ENCODE measurements around the gene ADAMTS9. TPM values are rescaled to one million over a fixed set of nuclear protein-coding genes. Genes with fewer than 3 reads are reported as not detected.

The ADAMTS9 gene
- total and polyA plus RNA-seq, 4 donors: 21.8 to 74.5 (median 45.7) TPM

- WGBS (ENCODE audit: insufficient coverage): 75% methylated on average over 2 of the region's 7 CpGs
- no peak overlapping the region for H3K27ac ChIP-seq (ENCODE audit: low read depth, low read length)
- H3K36me3 ChIP-seq (ENCODE audit: control insufficient read depth, insufficient read depth, low read length): no peaks in the 10 kb centered on the region
These were observed 60.1 kb downstream of the ADAMTS9 start for GRCh38 chr3:64627471-64628321.

DNA sequence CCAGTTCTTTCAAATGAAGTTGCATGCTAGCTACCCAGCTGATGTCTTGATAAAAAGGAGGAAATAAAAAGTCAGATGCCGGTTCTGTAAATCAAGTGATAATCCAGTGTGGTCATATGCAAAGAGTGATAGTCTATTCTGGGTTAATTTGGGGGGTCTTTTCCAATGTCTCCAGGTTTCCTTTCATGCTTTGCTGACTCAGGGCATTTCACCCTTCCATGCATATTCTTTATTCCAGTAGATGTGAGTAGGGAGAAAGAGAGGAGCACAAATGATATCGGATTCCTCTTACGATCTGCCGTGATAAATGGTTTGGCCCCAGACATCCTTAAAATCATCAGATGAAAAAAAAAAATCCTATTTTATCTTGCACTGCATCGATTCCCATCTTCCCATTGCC is 60.8 kb downstream of the ADAMTS9 start:
- H3K9me3 ChIP-seq (ENCODE audit: control insufficient read depth, insufficient read depth, low read length): no peaks in the 10 kb centered on the region
- WGBS (ENCODE audit: insufficient coverage): 100% methylated on average over 1 of the region's 5 CpGs
- no peaks in the 10 kb centered on the region for H3K4me1 ChIP-seq (ENCODE audit: control insufficient read depth, insufficient read depth, low read length)
- no peak overlapping the region for H3K27ac ChIP-seq (ENCODE audit: low read depth, low read length)
- H3K36me3 ChIP-seq (ENCODE audit: control insufficient read depth, insufficient read depth, low read length): no peaks in the 10 kb centered on the region
- H3K27me3 ChIP-seq (ENCODE audit: control insufficient read depth, insufficient read depth, low read length): no peaks in the 10 kb centered on the region
- H3K4me3 ChIP-seq (ENCODE audit: low read depth, low read length): no peak overlapping the region
- no peak for DNase-seq (ENCODE audit: low read depth in 4 of 6, low spot score in 6 of 6)

More at GRCh38 chr3:64627471-64628321, 60.1 kb downstream of the ADAMTS9 start:
- Histone ChIP-seq H3K4me1 (ENCODE audit: control insufficient read depth, insufficient read depth, low read length) (no peaks in the 10 kb centered on the region), H3K9me3 (ENCODE audit: control insufficient read depth, insufficient read depth, low read length) (no peaks in the 10 kb centered on the region), H3K4me3 (ENCODE audit: low read depth, low read length) (no peak overlapping the region), H3K27me3 (ENCODE audit: control insufficient read depth, insufficient read depth, low read length) (no peaks in the 10 kb centered on the region)
- DNase-seq (ENCODE audit: low read depth in 4 of 6, low spot score in 6 of 6): no peak

DNA sequence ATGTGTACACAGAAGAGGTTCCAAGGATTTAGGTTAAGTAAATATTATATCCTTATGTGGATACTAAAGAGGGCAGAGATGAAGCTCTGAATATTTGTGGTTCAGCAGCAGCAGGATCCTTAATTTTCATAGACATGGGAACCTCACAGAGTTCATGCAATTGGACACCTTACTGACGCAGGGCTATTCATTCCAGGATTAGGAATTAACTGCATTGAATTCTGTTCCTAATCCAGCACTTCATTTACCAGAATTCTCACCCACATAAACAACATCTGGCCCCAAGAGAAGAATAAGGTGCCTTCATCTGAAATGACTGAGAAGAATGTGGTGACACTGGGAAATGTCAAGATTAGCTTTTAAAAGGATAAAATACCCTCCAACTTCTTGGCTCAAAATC is 62.4 kb downstream of the ADAMTS9 start:
- no peaks in the 10 kb centered on the region for H3K4me1 ChIP-seq (ENCODE audit: control insufficient read depth, insufficient read depth, low read length)
- H3K4me3 ChIP-seq (ENCODE audit: low read depth, low read length): no peak overlapping the region
- H3K36me3 ChIP-seq (ENCODE audit: control insufficient read depth, insufficient read depth, low read length): no peaks in the 10 kb centered on the region
- H3K27me3 ChIP-seq (ENCODE audit: control insufficient read depth, insufficient read depth, low read length): no peaks in the 10 kb centered on the region
- H3K27ac ChIP-seq (ENCODE audit: low read depth, low read length): no peak overlapping the region
- WGBS (ENCODE audit: insufficient coverage): no CpG with 5 or more reads among the region's 1 CpG
- DNase-seq (ENCODE audit: low read depth in 4 of 6, low spot score in 6 of 6): no peak
- no peaks in the 10 kb centered on the region for H3K9me3 ChIP-seq (ENCODE audit: control insufficient read depth, insufficient read depth, low read length)

DNA sequence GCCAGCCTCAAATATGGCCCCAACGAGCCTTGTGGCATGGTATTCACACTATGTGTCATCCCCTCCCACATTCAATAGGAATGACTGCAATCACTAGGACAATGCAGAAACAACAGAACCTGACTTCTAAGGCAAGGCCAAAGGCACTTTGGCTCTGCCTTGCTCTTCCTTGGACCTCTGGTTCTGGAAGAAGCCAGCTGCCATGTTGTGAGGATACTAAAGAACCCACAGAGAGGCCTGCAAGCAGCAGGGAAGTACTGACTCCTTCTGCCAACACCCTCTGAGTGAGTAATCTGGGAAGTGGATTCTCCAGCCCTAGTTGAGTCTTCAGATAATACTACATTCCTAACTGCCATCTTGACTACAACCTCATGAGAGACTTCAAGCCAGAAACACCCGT is 64.7 kb downstream of the ADAMTS9 start:
- Histone ChIP-seq H3K36me3 (ENCODE audit: control insufficient read depth, insufficient read depth, low read length) (no peaks in the 10 kb centered on the region), H3K27me3 (ENCODE audit: control insufficient read depth, insufficient read depth, low read length) (no peaks in the 10 kb centered on the region), H3K9me3 (ENCODE audit: control insufficient read depth, insufficient read depth, low read length) (no peaks in the 10 kb centered on the region), H3K4me3 (ENCODE audit: low read depth, low read length) (no peak overlapping the region), H3K27ac (ENCODE audit: low read depth, low read length) (no peak overlapping the region), H3K4me1 (ENCODE audit: control insufficient read depth, insufficient read depth, low read length) (no peaks in the 10 kb centered on the region)
- no peak for DNase-seq (ENCODE audit: low read depth in 4 of 6, low spot score in 6 of 6)
- 83% methylated on average over 1 of the region's 2 CpGs for WGBS (ENCODE audit: insufficient coverage)

GRCh38 chr3:64621726-64622395 is 65.9 kb downstream of the ADAMTS9 start:
- H3K36me3 ChIP-seq (ENCODE audit: control insufficient read depth, insufficient read depth, low read length): no peaks in the 10 kb centered on the region

DNA sequence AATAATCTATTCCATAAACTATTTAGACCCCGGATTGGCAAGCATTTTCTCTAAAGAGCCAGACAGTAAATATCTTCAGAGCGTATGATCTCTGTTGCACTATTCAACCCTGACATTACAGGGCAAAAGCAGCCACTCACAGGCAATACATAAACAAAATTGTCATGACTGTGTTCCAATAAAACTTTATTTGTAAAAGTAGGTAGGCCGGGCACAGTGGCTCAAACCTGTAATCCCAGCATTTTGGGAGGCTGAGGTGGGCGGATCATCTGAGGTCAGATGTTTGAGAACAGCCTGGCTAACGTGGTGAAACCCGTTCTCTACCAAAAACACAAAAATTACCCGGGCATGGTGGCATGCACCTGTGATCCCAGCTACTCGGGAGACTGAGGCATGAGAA is 66.5 kb downstream of the ADAMTS9 start:
- no peaks in the 10 kb centered on the region for H3K36me3 ChIP-seq (ENCODE audit: control insufficient read depth, insufficient read depth, low read length)
- H3K9me3 ChIP-seq (ENCODE audit: control insufficient read depth, insufficient read depth, low read length): no peaks in the 10 kb centered on the region
- H3K4me1 ChIP-seq (ENCODE audit: control insufficient read depth, insufficient read depth, low read length): no peaks in the 10 kb centered on the region
- no peaks in the 10 kb centered on the region for H3K27me3 ChIP-seq (ENCODE audit: control insufficient read depth, insufficient read depth, low read length)
- H3K4me3 ChIP-seq (ENCODE audit: low read depth, low read length): no peak overlapping the region
- no peak overlapping the region for H3K27ac ChIP-seq (ENCODE audit: low read depth, low read length)
- WGBS (ENCODE audit: insufficient coverage): 89% methylated on average over 5 of the region's 8 CpGs
- no peak for DNase-seq (ENCODE audit: low read depth in 4 of 6, low spot score in 6 of 6)

More at GRCh38 chr3:64621726-64622395, 65.9 kb downstream of the ADAMTS9 start:
- H3K27me3 ChIP-seq (ENCODE audit: control insufficient read depth, insufficient read depth, low read length): no peaks in the 10 kb centered on the region
- no peak overlapping the region for H3K27ac ChIP-seq (ENCODE audit: low read depth, low read length)
- no peaks in the 10 kb centered on the region for H3K4me1 ChIP-seq (ENCODE audit: control insufficient read depth, insufficient read depth, low read length)
- no peaks in the 10 kb centered on the region for H3K9me3 ChIP-seq (ENCODE audit: control insufficient read depth, insufficient read depth, low read length)
- H3K4me3 ChIP-seq (ENCODE audit: low read depth, low read length): no peak overlapping the region
- DNase-seq (ENCODE audit: low read depth in 4 of 6, low spot score in 6 of 6): no peak
- WGBS (ENCODE audit: insufficient coverage): 100% methylated on average over 2 of the region's 8 CpGs

GRCh38 chr3:64620020-64620419 is 67.8 kb downstream of the ADAMTS9 start:
- Histone ChIP-seq H3K4me3 (ENCODE audit: low read depth, low read length) (no peak overlapping the region), H3K9me3 (ENCODE audit: control insufficient read depth, insufficient read depth, low read length) (no peaks in the 10 kb centered on the region), H3K27ac (ENCODE audit: low read depth, low read length) (no peak overlapping the region), H3K27me3 (ENCODE audit: control insufficient read depth, insufficient read depth, low read length) (no peaks in the 10 kb centered on the region), H3K36me3 (ENCODE audit: control insufficient read depth, insufficient read depth, low read length) (no peaks in the 10 kb centered on the region), H3K4me1 (ENCODE audit: control insufficient read depth, insufficient read depth, low read length) (no peaks in the 10 kb centered on the region)
- WGBS (ENCODE audit: insufficient coverage): 100% methylated on average over 1 of the region's 1 CpG
- DNase-seq (ENCODE audit: low read depth in 4 of 6, low spot score in 6 of 6): no peak

DNA sequence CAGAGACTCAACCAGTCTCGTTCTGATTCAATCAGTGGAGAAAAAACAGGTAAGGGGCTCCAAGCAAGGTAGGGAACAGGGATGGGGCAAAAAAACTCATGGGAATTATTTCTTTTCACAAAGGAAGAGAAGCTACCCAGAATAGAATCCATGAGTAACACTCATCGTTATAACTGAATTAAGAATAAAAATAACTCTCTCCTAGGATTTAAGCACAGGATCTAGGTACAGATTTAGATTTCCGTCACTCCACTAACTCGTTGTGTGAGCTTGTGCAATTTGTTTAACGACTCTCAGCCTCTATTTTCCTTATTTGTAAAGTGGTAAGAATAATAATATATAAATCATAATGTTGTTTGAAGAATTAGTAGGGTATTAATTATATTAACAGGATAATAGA is 68.6 kb downstream of the ADAMTS9 start:
- Histone ChIP-seq H3K4me3 (ENCODE audit: low read depth, low read length) (no peak overlapping the region), H3K36me3 (ENCODE audit: control insufficient read depth, insufficient read depth, low read length) (no peaks in the 10 kb centered on the region), H3K4me1 (ENCODE audit: control insufficient read depth, insufficient read depth, low read length) (no peaks in the 10 kb centered on the region), H3K27ac (ENCODE audit: low read depth, low read length) (no peak overlapping the region), H3K27me3 (ENCODE audit: control insufficient read depth, insufficient read depth, low read length) (no peaks in the 10 kb centered on the region), H3K9me3 (ENCODE audit: control insufficient read depth, insufficient read depth, low read length) (no peaks in the 10 kb centered on the region)
- 100% methylated on average over 1 of the region's 5 CpGs for WGBS (ENCODE audit: insufficient coverage)
- DNase-seq (ENCODE audit: low read depth in 4 of 6, low spot score in 6 of 6): no peak

DNA sequence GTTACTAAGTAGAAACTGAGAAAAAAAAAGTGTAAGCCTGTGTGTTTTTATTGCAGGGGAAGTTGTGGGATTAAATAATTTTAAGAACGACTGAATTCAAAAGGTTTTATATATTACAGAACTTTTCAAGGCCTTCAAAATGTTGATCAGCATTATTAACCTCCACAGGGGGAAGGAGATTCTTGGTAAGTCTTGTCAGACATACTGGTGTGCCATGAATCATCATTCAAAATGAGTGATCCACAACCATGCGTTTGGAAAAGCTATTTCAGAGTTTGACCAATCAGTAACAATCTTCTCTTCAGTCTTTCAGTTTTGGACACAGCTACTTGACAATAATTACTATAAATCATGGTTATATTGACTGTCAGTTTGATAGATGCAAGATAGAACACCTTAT is 70.2 kb downstream of the ADAMTS9 start:
- Histone ChIP-seq H3K4me1 (ENCODE audit: control insufficient read depth, insufficient read depth, low read length) (no peaks in the 10 kb centered on the region), H3K36me3 (ENCODE audit: control insufficient read depth, insufficient read depth, low read length) (peaks cover 3% of the 10 kb centered on the region), H3K27ac (ENCODE audit: low read depth, low read length) (no peak overlapping the region), H3K9me3 (ENCODE audit: control insufficient read depth, insufficient read depth, low read length) (no peaks in the 10 kb centered on the region), H3K4me3 (ENCODE audit: low read depth, low read length) (no peak overlapping the region), H3K27me3 (ENCODE audit: control insufficient read depth, insufficient read depth, low read length) (no peaks in the 10 kb centered on the region)
- no peak for DNase-seq (ENCODE audit: low read depth in 4 of 6, low spot score in 6 of 6)
- WGBS (ENCODE audit: insufficient coverage): no CpG with 5 or more reads among the region's 2 CpGs

DNA sequence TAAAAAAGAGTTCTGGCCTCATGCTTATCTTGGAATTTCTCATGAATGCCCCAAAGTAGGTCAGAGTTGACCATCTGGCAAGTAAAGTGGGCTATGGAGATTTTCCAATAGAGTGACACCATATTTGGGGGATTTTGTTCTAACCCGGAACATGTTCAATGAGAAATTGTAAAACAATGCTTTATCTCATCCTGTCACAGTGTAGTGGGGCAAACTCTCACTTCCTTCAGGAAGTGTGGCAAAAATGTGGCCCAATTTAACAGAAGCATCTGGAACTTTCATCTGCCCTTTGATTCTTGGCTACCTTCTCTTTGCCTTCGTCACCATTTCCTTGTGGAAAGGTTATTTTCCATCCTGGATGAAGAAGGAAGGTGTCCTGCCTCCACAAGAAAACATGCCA is 70.8 kb downstream of the ADAMTS9 start:
- Histone ChIP-seq H3K27ac (ENCODE audit: low read depth, low read length) (no peak overlapping the region), H3K9me3 (ENCODE audit: control insufficient read depth, insufficient read depth, low read length) (no peaks in the 10 kb centered on the region), H3K4me3 (ENCODE audit: low read depth, low read length) (no peak overlapping the region), H3K4me1 (ENCODE audit: control insufficient read depth, insufficient read depth, low read length) (no peaks in the 10 kb centered on the region), H3K27me3 (ENCODE audit: control insufficient read depth, insufficient read depth, low read length) (no peaks in the 10 kb centered on the region), H3K36me3 (ENCODE audit: control insufficient read depth, insufficient read depth, low read length) (peaks cover 3% of the 10 kb centered on the region)
- no CpG with 5 or more reads among the region's 2 CpGs for WGBS (ENCODE audit: insufficient coverage)
- DNase-seq (ENCODE audit: low read depth in 4 of 6, low spot score in 6 of 6): no peak
